H1 (cell line): Measurements from ENCODE around the gene WDR59. TPM values are rescaled to one million over a fixed set of nuclear protein-coding genes. Genes with fewer than 3 reads are reported as not detected.
"Not testable (repeated sequence)": the region's sequence is repeated elsewhere in the genome, so short reads cannot be mapped to it uniquely, and the experiment has no call there.

Experiments used
- CTCF ChIA-PET: fragments of 300-600 bp; sonication (Branson Sonifier 250); formaldehyde crosslinking; loops from one replicate; lab custom pipeline; 2021; ENCODE audit not compliant: partially characterized antibody; lab: Charles Lee
- POLR2A ChIA-PET: fragments of 300-600 bp; sonication (Branson Sonifier 250); formaldehyde crosslinking; loops from one replicate; lab custom pipeline; 2021; ENCODE audit warnings: inconsistent platforms; ENCODE audit not compliant: partially characterized antibody; lab: Charles Lee
- DNase-seq, 2 experiments: peaks; one replicate each; pipeline versions ENCODE4 v3.0.0 to v3.0.0-alpha.2; 2010 to 2022; ENCODE audit warnings: low spot score in 2 of 2, low read depth in 1 of 2, mixed read lengths in 1 of 2
- FAIRE-seq: peaks from 2 replicates; lab custom pipeline; 2011; peaks lifted over from hg19 to GRCh38; lab: Jason Lieb, UNC
- H2AFZ ChIP-seq: 2 replicates; pipeline ENCODE4 v1.8.1; 2012; ENCODE audit warnings: low read length, inconsistent platforms
- H2AK5ac ChIP-seq: 2 replicates; pipeline ENCODE4 v1.6.1; 2013; ENCODE audit warnings: low read depth, low read length
- H2BK120ac ChIP-seq: replicated peaks from 2 replicates; pipeline ENCODE3; 2013; ENCODE audit warnings: low read depth, low read length, inconsistent platforms
- H2BK12ac ChIP-seq: 2 replicates; pipeline ENCODE4 v1.6.1; 2013; ENCODE audit warnings: low read depth, low read length
- H2BK15ac ChIP-seq: 2 replicates; pipeline ENCODE4 v1.6.1; 2013; ENCODE audit warnings: low read length
- H2BK20ac ChIP-seq: 2 replicates; pipeline ENCODE4 v1.6.1; 2013; ENCODE audit warnings: low read length
- H2BK5ac ChIP-seq: 2 replicates; pipeline ENCODE4 v1.6.1; 2013; ENCODE audit warnings: low read depth, low read length
- H3K14ac ChIP-seq: 2 replicates; pipeline ENCODE4 v1.6.1; 2013; ENCODE audit warnings: inconsistent platforms; ENCODE audit not compliant: insufficient read length
- H3K18ac ChIP-seq: 2 replicates; pipeline ENCODE4 v1.6.1; 2013; ENCODE audit warnings: low read length; ENCODE audit errors: extremely low read depth
- H3K23ac ChIP-seq: 2 replicates; pipeline ENCODE4 v1.6.1; 2013; ENCODE audit warnings: inconsistent platforms; ENCODE audit not compliant: insufficient read length
- H3K23me2 ChIP-seq: 2 replicates; pipeline ENCODE4 v1.6.1; 2013; ENCODE audit warnings: low read depth, low read length
- H3K27ac ChIP-seq: 2 replicates; pipeline ENCODE4 v1.6.1; 2011; ENCODE audit warnings: low read depth, low read length, inconsistent platforms
- H3K27me3 ChIP-seq, 4 experiments: replicated peaks in 1 of 4; 1 replicate in 1 of 4; 2 replicates in 3 of 4; pipeline versions ENCODE4 v1.6.1 to v1.8.1; 2011 to 2013; ENCODE audit warnings: low read length in 3 of 4, mild to moderate bottlenecking in 3 of 4, inconsistent platforms in 2 of 4, mixed read lengths in 2 of 4, moderate library complexity in 1 of 4; ENCODE audit not compliant: control insufficient read depth in 3 of 4, insufficient read depth in 3 of 4; ENCODE audit errors: extremely low read depth in 1 of 4
- H3K36me3 ChIP-seq, 4 experiments: 2 replicates each; pipeline versions ENCODE4 v1.6.1 to v1.8.1; 2011 to 2013; ENCODE audit warnings: mild to moderate bottlenecking in 4 of 4, low read length in 3 of 4, moderate library complexity in 2 of 4, control low read depth in 1 of 4, inconsistent platforms in 1 of 4; ENCODE audit not compliant: insufficient read depth in 4 of 4, control insufficient read depth in 2 of 4
- H3K4ac ChIP-seq: replicated peaks from 2 replicates; pipeline ENCODE3; 2013; ENCODE audit warnings: low read length, low read depth, mixed read lengths, inconsistent platforms; ENCODE audit not compliant: insufficient read length
- H3K4me1 ChIP-seq, 4 experiments: replicated peaks in 1 of 4; 1 replicate in 1 of 4; 2 replicates in 3 of 4; pipeline versions ENCODE4 v1.6.1 to v1.8.1; 2011 to 2013; ENCODE audit warnings: low read length in 3 of 4, inconsistent platforms in 2 of 4, mixed read lengths in 1 of 4; ENCODE audit not compliant: insufficient read depth in 4 of 4, control insufficient read depth in 3 of 4
- H3K4me2 ChIP-seq, 2 experiments: 2 replicates each; pipeline versions ENCODE4 v1.6.1 to v1.8.1; 2011 to 2013; ENCODE audit warnings: low read depth in 2 of 2, low read length in 2 of 2, control low read depth in 1 of 2, inconsistent platforms in 1 of 2, mild to moderate bottlenecking in 1 of 2; ENCODE audit not compliant: insufficient read depth in 1 of 2
- H3K4me3 ChIP-seq, 4 experiments: fragments of 200-600, 300-600 bp in 1 of 4; sonication (generic), shearing (Covaris generic), sonication (Bioruptor Twin) in 1 of 4; 2 replicates each; pipeline versions ENCODE4 v1.5.1 to v1.8.1; 2011 to 2016; ENCODE audit warnings: low read length in 4 of 4, low read depth in 3 of 4, control low read depth in 2 of 4, inconsistent platforms in 2 of 4, mild to moderate bottlenecking in 2 of 4, mixed read lengths in 1 of 4, moderate library complexity in 1 of 4; ENCODE audit not compliant: insufficient read depth in 2 of 4; ENCODE audit errors: extremely low read depth in 1 of 4
- H3K56ac ChIP-seq: replicated peaks from 2 replicates; pipeline ENCODE3; 2013; ENCODE audit warnings: low read depth, mild to moderate bottlenecking, mixed read lengths, low read length, inconsistent platforms; ENCODE audit not compliant: insufficient read length
- H3K79me1 ChIP-seq: 2 replicates; pipeline ENCODE4 v1.6.1; 2013; ENCODE audit warnings: low read depth, low read length, control low read depth
- H3K79me2 ChIP-seq, 2 experiments: 2 replicates each; pipeline versions ENCODE4 v1.6.1 to v1.8.1; 2012 to 2013; ENCODE audit warnings: low read length in 2 of 2, mild to moderate bottlenecking in 2 of 2, inconsistent platforms in 1 of 2; ENCODE audit not compliant: insufficient read depth in 2 of 2, control insufficient read depth in 1 of 2
- H3K9ac ChIP-seq, 4 experiments: replicated peaks in 1 of 4; 1 replicate in 1 of 4; 2 replicates in 3 of 4; pipeline versions ENCODE4 v1.6.1 to v1.8.1; 2011 to 2013; ENCODE audit warnings: low read depth in 3 of 4, low read length in 3 of 4, control low read depth in 2 of 4, mild to moderate bottlenecking in 2 of 4, moderate library complexity in 2 of 4, inconsistent platforms in 1 of 4; ENCODE audit errors: extremely low read depth in 1 of 4
- H3K9me3 ChIP-seq, 2 experiments: 2 replicates each; pipeline versions ENCODE4 v1.6.1 to v1.8.1; 2012 to 2013; ENCODE audit warnings: mild to moderate bottlenecking in 2 of 2, moderate library complexity in 2 of 2, control low read depth in 1 of 2, inconsistent platforms in 1 of 2, low read depth in 1 of 2, low read length in 1 of 2, mixed read lengths in 1 of 2; ENCODE audit not compliant: insufficient read depth in 2 of 2
- H4K20me1 ChIP-seq, 2 experiments: replicated peaks in 1 of 2; 2 replicates each; pipeline versions ENCODE3 to v1.8.1; 2011 to 2013; ENCODE audit warnings: inconsistent platforms in 2 of 2, low read length in 2 of 2, mild to moderate bottlenecking in 1 of 2; ENCODE audit not compliant: insufficient read depth in 2 of 2, control insufficient read depth in 1 of 2
- H4K5ac ChIP-seq: 2 replicates; pipeline ENCODE4 v1.6.1; 2013; ENCODE audit warnings: low read length, low read depth, mixed read lengths, inconsistent platforms; ENCODE audit not compliant: insufficient read length
- H4K8ac ChIP-seq: 2 replicates; pipeline ENCODE4 v1.8.0; 2013; ENCODE audit warnings: mild to moderate bottlenecking, moderate library complexity, low read length, inconsistent platforms; ENCODE audit not compliant: insufficient read depth; ENCODE audit errors: extremely low read depth
- H4K91ac ChIP-seq: replicated peaks from 2 replicates; pipeline ENCODE3; 2013; ENCODE audit warnings: low read length, mixed read lengths, inconsistent platforms; ENCODE audit not compliant: insufficient read length
- WGBS, 2 experiments: shearing (Covaris generic) in 1 of 2; methylation state at CpG; one replicate each; pipeline versions ENCODE4 v1.1.6 to v1.1.7; 2013 to 2015; ENCODE audit warnings: low lambda C conversion rate in 2 of 2, mixed read lengths in 2 of 2, inconsistent platforms in 1 of 2, low coverage in 1 of 2, missing lambda C conversion rate in 1 of 2; ENCODE audit not compliant: insufficient replicate concordance in 2 of 2, insufficient coverage in 1 of 2, insufficient read length in 1 of 2; ENCODE audit errors: extremely low coverage in 1 of 2, missing lambda C conversion rate in 1 of 2; 5-methylcytosine and 5-hydroxymethylcytosine counted together
- polyA plus RNA-seq, 7 experiments: library from polyadenylated mRNA; depleted of rRNA in 3 of 7; stranded (reverse) in 5 of 7; unstranded in 2 of 7; fragments of >200 nt in 5 of 7; fragments of 200-250 nt in 2 of 7; gene quantifications; 1 replicate in 5 of 7; 2 replicates in 1 of 7; 4 replicates in 1 of 7; pipeline versions ENCODE4 v1.2.1 to v1.2.3, GENCODE V29; 2011 to 2013; ENCODE audit warnings: missing spikeins in 2 of 7, mixed read lengths in 2 of 7
- total RNA-seq: library from RNA; stranded (reverse); fragmentation: NEBNext Ultra II Directional; extraction: Animal tissue kit (Norgen Biotek cat#: 25700); gene quantifications from 2 replicates; pipeline ENCODE4 v1.2.1, GENCODE V29; 2021

WDR59 gene
- total and polyA plus RNA-seq, 2 of the 8 experiments (the other 6 are each of a cell fraction or from before 2014, with no cell fraction given), result 84.2 to 124 TPM

DNA sequence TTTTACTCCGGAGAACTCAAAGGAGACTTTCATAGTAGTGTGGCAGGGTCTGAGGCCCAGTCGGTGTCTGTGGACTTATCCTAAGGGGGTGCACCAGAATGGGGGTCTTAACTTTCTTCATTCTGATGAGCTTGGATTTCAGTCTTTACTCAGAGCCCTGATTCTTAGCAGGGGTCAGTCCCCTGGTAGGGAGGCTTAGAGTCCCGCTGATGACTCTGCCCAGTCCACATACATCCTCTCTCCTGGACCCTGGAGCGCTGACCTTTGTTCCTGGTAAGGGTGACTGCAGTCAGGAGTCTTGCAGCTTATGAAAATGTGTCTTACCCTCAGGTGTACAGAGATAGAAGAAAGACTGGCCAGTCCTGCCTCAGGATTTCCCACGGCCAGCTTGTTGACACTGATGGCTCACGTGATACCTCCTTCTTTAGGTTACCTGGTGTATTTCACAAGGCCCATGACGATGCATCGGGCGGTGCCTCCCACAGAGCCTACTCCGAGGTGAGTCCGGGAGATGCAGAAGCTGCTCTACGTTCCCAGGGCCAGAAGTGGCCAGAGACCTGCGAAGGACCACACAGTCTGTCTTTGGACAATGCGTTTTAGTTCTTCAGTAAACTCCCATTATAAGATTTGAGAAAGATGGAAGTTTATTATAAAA lies 141.4 kb downstream of the WDR59 start:
- H3K56ac ChIP-seq, H2BK120ac ChIP-seq, H3K4ac ChIP-seq, H3K27me3 ChIP-seq, H2BK15ac ChIP-seq, DNase-seq, H3K9ac ChIP-seq, FAIRE-seq, H3K27ac ChIP-seq, H3K79me1 ChIP-seq, H3K4me2 ChIP-seq, H4K91ac ChIP-seq, H3K4me3 ChIP-seq, H3K18ac ChIP-seq, H3K4me1 ChIP-seq, H4K5ac ChIP-seq, H3K36me3 ChIP-seq, H2BK20ac ChIP-seq, H2AFZ ChIP-seq, H2BK12ac ChIP-seq, H3K23me2 ChIP-seq, H3K23ac ChIP-seq, H3K79me2 ChIP-seq, POLR2A ChIA-PET, H3K14ac ChIP-seq, H2BK5ac ChIP-seq, H3K9me3 ChIP-seq, H4K20me1 ChIP-seq: not testable (repeated sequence)
- CTCF ChIA-PET, result interaction anchor here (0.8 to 1.6 kb wide), 4 partner anchors 16 to 40 kb away, joined by 3 to 8 read pairs (median 5); no protein-coding TSS in a partner anchor
- WGBS, 2 experiments, result 94% methylated on average over 12 of the region's 14 CpGs; no CpG with 5 or more reads in 1 of the 2 experiments
- 0 out of 2 replicates have a peak overlapping the region, but pooled peaks have one; percentile 51 for H4K8ac ChIP-seq
- peak overlapping the region; percentile 53; the same call in 1 of the 2 replicates for H2AK5ac ChIP-seq
